ENCODE measurements around the gene EHMT2. TPM values are rescaled to one million over a fixed set of nuclear protein-coding genes. Genes with fewer than 3 reads are reported as not detected.
"Not testable (repeated sequence)": the region's sequence is repeated elsewhere in the genome, so short reads cannot be mapped to it uniquely, and the experiment has no call there.

The EHMT2 gene
- polyA plus RNA-seq, 3 donors = 67.9 to 74.0 (median 68.5) TPM

- DNase-seq (ENCODE audit: low read depth in 3 of 3, low spot score in 2 of 3) = no peak
Observed at GRCh38 chr6:31915756-31916155, 18.3 kb upstream of the EHMT2 start.

- DNase-seq (ENCODE audit: low read depth in 3 of 3, low spot score in 2 of 3) = no peak
Observed at GRCh38 chr6:31915351-31915750, 17.9 kb upstream of the EHMT2 start.

- no peak for DNase-seq (ENCODE audit: low read depth in 3 of 3, low spot score in 2 of 3)
Observed at GRCh38 chr6:31911826-31912585, 14.5 kb upstream of the EHMT2 start.

GRCh38 chr6:31909298-31909697, 11.8 kb upstream of the EHMT2 start:
- DNase-seq (ENCODE audit: low read depth in 3 of 3, low spot score in 2 of 3) = not testable (repeated sequence)

GRCh38 chr6:31908791-31909190, 11.3 kb upstream of the EHMT2 start:
- no peak for DNase-seq (ENCODE audit: low read depth in 3 of 3, low spot score in 2 of 3)

GRCh38 chr6:31908255-31908654, 10.8 kb upstream of the EHMT2 start:
- DNase-seq (ENCODE audit: low read depth in 3 of 3, low spot score in 2 of 3) = not testable (repeated sequence)

GRCh38 chr6:31907158-31907813, 9.8 kb upstream of the EHMT2 start:
- DNase-seq (ENCODE audit: low read depth in 3 of 3, low spot score in 2 of 3) = no peak

GRCh38 chr6:31906727-31907126, 9.2 kb upstream of the EHMT2 start:
- DNase-seq (ENCODE audit: low read depth in 3 of 3, low spot score in 2 of 3) = not testable (repeated sequence)

GRCh38 chr6:31906122-31906521, 8.6 kb upstream of the EHMT2 start:
- DNase-seq (ENCODE audit: low read depth in 3 of 3, low spot score in 2 of 3) = no peak

- no peak for DNase-seq (ENCODE audit: low read depth in 3 of 3, low spot score in 2 of 3)
Observed at GRCh38 chr6:31905041-31905440, 7.5 kb upstream of the EHMT2 start.

- DNase-seq (ENCODE audit: low read depth in 3 of 3, low spot score in 2 of 3) = no peak
Observed at GRCh38 chr6:31903957-31904356, 6.5 kb upstream of the EHMT2 start.

GRCh38 chr6:31901953-31902643, 4.6 kb upstream of the EHMT2 start, which contains the start of gene ZBTB12:
ZBTB12 (minus strand) TSS chr6:31902086; CDS start chr6:31901305, 781 bp downstream.
- DNase-seq (ENCODE audit: low read depth in 3 of 3, low spot score in 2 of 3) = peak; percentile 91 to 98 (median 98)

- DNase-seq (ENCODE audit: low read depth in 3 of 3, low spot score in 2 of 3) = no peak
Observed at GRCh38 chr6:31901415-31901952, 4.0 kb upstream of the EHMT2 start.

- no peak for DNase-seq (ENCODE audit: low read depth in 3 of 3, low spot score in 2 of 3)
Observed at GRCh38 chr6:31900917-31901414, 3.5 kb upstream of the EHMT2 start.

- DNase-seq (ENCODE audit: low read depth in 3 of 3, low spot score in 2 of 3) = no peak
Observed at GRCh38 chr6:31899882-31900722, 2.6 kb upstream of the EHMT2 start.

GRCh38 chr6:31899215-31899614, 1.7 kb upstream of the EHMT2 start:
- DNase-seq (ENCODE audit: low read depth in 3 of 3, low spot score in 2 of 3) = no peak

GRCh38 chr6:31898383-31899011, 999 bp upstream of the EHMT2 start:
- DNase-seq (ENCODE audit: low read depth in 3 of 3, low spot score in 2 of 3) = no peak

GRCh38 chr6:31896856-31897611, 464 bp downstream of the EHMT2 start:
- DNase-seq (ENCODE audit: low read depth in 3 of 3, low spot score in 2 of 3) = no peak

GRCh38 chr6:31896493-31896855, 1.0 kb downstream of the EHMT2 start:
- no peak for DNase-seq (ENCODE audit: low read depth in 3 of 3, low spot score in 2 of 3)
